ENCODE data around the gene NACC2.

- TF ChIP-seq, protein P1, sequence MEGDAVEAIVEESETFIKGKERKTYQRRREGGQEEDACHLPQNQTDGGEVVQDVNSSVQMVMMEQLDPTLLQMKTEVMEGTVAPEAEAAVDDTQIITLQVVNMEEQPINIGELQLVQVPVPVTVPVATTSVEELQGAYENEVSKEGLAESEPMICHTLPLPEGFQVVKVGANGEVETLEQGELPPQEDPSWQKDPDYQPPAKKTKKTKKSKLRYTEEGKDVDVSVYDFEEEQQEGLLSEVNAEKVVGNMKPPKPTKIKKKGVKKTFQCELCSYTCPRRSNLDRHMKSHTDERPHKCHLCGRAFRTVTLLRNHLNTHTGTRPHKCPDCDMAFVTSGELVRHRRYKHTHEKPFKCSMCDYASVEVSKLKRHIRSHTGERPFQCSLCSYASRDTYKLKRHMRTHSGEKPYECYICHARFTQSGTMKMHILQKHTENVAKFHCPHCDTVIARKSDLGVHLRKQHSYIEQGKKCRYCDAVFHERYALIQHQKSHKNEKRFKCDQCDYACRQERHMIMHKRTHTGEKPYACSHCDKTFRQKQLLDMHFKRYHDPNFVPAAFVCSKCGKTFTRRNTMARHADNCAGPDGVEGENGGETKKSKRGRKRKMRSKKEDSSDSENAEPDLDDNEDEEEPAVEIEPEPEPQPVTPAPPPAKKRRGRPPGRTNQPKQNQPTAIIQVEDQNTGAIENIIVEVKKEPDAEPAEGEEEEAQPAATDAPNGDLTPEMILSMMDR (IDR thresholded peaks at IDR 0.05; ENCODE audit: insufficient read depth, low read depth, low read length) = no peak
- TF ChIP-seq EZH2 (IDR thresholded peaks at IDR 0.05; ENCODE audit: insufficient read depth, low read length) = no peak
These were observed 68.7 kb downstream of the NACC2 start for GRCh38 chr9:136026266-136026942.

Data from astrocyte (in vitro differentiated cells and primary cell).